ENCODE measurements around the gene UNC13D. TPM values are rescaled to one million over a fixed set of nuclear protein-coding genes. Genes with fewer than 3 reads are reported as not detected.
"Not testable (repeated sequence)": the region's sequence is repeated elsewhere in the genome, so short reads cannot be mapped to it uniquely, and the experiment has no call there.

UNC13D gene
- total RNA-seq, 2 experiments from 2014 or later = 212 to 218 TPM

GRCh38 chr17:75815399-75815798 is 28.8 kb downstream of the UNC13D start:
- Mint-ChIP-seq H3K27ac (no peak overlapping the region), H3K4me1 (no peaks in the 10 kb centered on the region), H3K4me3 (no peak overlapping the region), H3K36me3 (peaks cover 8% of the 10 kb centered on the region), H3K27me3 (no peaks in the 10 kb centered on the region), H3K9me3 (ENCODE audit: low read depth) (no peaks in the 10 kb centered on the region)
- DNase-seq = no peak
- no peak for ATAC-seq
- CTCF ChIA-PET = interaction anchor here (0.7 to 1.4 kb wide), 4 partner anchors 12 to 50 kb away, joined by 3 to 5 read pairs (median 4); partner anchors contain the start of gene GALK1

GRCh38 chr17:75814900-75815373 is 29.3 kb downstream of the UNC13D start:
- Mint-ChIP-seq H3K9me3 (ENCODE audit: low read depth) (no peaks in the 10 kb centered on the region), H3K4me1 (no peaks in the 10 kb centered on the region), H3K27ac (no peak overlapping the region), H3K4me3 (no peak overlapping the region), H3K36me3 (peaks cover 8% of the 10 kb centered on the region), H3K27me3 (no peaks in the 10 kb centered on the region)
- CTCF ChIA-PET = interaction anchor here (0.7 to 1.4 kb wide), 5 partner anchors 11 to 62 kb away, joined by 3 to 5 read pairs (median 4); partner anchors contain the start of gene GALK1
- ATAC-seq (no peak), DNase-seq (no peak)

GRCh38 chr17:75814021-75814395 is 30.2 kb downstream of the UNC13D start:
- Mint-ChIP-seq H3K27ac (no peak overlapping the region), H3K9me3 (ENCODE audit: low read depth) (no peaks in the 10 kb centered on the region)
- CTCF ChIA-PET = interaction anchor here (0.7 to 1.3 kb wide), 5 partner anchors 13 to 64 kb away, joined by 3 to 5 read pairs (median 4); no protein-coding TSS in a partner anchor

GRCh38 chr17:75813081-75814020 is 30.9 kb downstream of the UNC13D start:
- DNase-seq (no peak), ATAC-seq (no peak)
- peaks cover 1% of the 10 kb centered on the region for H3K36me3 Mint-ChIP-seq
- CTCF ChIA-PET = interaction anchor here (0.7 to 1.3 kb wide), 4 partner anchors 14 to 63 kb away, joined by 3 to 4 read pairs (median 3); no protein-coding TSS in a partner anchor
- H3K4me1 Mint-ChIP-seq = no peaks in the 10 kb centered on the region
- H3K27ac Mint-ChIP-seq = no peak overlapping the region
- H3K9me3 Mint-ChIP-seq (ENCODE audit: low read depth) = no peaks in the 10 kb centered on the region
- no peaks in the 10 kb centered on the region for H3K27me3 Mint-ChIP-seq
- H3K4me3 Mint-ChIP-seq = no peak overlapping the region

More at GRCh38 chr17:75814021-75814395, 30.2 kb downstream of the UNC13D start:
- Mint-ChIP-seq H3K36me3 (peaks cover 4% of the 10 kb centered on the region), H3K27me3 (no peaks in the 10 kb centered on the region), H3K4me1 (no peaks in the 10 kb centered on the region), H3K4me3 (no peak overlapping the region)
- ATAC-seq = no peak
- DNase-seq = no peak

GRCh38 chr17:75812096-75813013 is 31.8 kb downstream of the UNC13D start:
- CTCF ChIA-PET = interaction anchor here (1.0 to 1.3 kb wide), 2 partner anchors 15 to 20 kb away, joined by 3 read pairs; no protein-coding TSS in a partner anchor
- Mint-ChIP-seq H3K4me1 (no peaks in the 10 kb centered on the region), H3K4me3 (no peak overlapping the region), H3K9me3 (ENCODE audit: low read depth) (no peaks in the 10 kb centered on the region), H3K27ac (no peak overlapping the region), H3K36me3 (peaks cover 1% of the 10 kb centered on the region), H3K27me3 (no peaks in the 10 kb centered on the region)
- no peak for DNase-seq
- no peak for ATAC-seq

- H3K4me3 Mint-ChIP-seq = no peak overlapping the region
- H3K4me1 Mint-ChIP-seq = no peaks in the 10 kb centered on the region
- ATAC-seq (no peak), DNase-seq (no peak)
- no peaks in the 10 kb centered on the region for H3K9me3 Mint-ChIP-seq (ENCODE audit: low read depth)
- no peak overlapping the region for H3K27ac Mint-ChIP-seq
- no peaks in the 10 kb centered on the region for H3K27me3 Mint-ChIP-seq
- CTCF ChIA-PET = no interaction called here
- peaks cover 1% of the 10 kb centered on the region for H3K36me3 Mint-ChIP-seq
Observed at GRCh38 chr17:75811174-75811573, 33.0 kb downstream of the UNC13D start.

- CTCF ChIA-PET = interaction anchor here (0.6 kb wide), 1 partner anchor 299 kb away, joined by 3 read pairs; no protein-coding TSS in a partner anchor
Observed at GRCh38 chr17:75810756-75811155, 33.4 kb downstream of the UNC13D start.

GRCh38 chr17:75810216-75810615 is 34.0 kb downstream of the UNC13D start:
- H3K9me3 Mint-ChIP-seq (ENCODE audit: low read depth) = no peaks in the 10 kb centered on the region
- no peak for DNase-seq
- no peaks in the 10 kb centered on the region for H3K27me3 Mint-ChIP-seq
- H3K27ac Mint-ChIP-seq = no peak overlapping the region
- no peak for ATAC-seq
- CTCF ChIA-PET = interaction anchor here (0.6 kb wide), 1 partner anchor 299 kb away, joined by 3 read pairs; no protein-coding TSS in a partner anchor
- peaks cover 1% of the 10 kb centered on the region for H3K36me3 Mint-ChIP-seq
- no peaks in the 10 kb centered on the region for H3K4me1 Mint-ChIP-seq
- H3K4me3 Mint-ChIP-seq = no peak overlapping the region

More at GRCh38 chr17:75810756-75811155, 33.4 kb downstream of the UNC13D start:
- H3K9me3 Mint-ChIP-seq (ENCODE audit: low read depth); H3K4me3 Mint-ChIP-seq; H3K36me3 Mint-ChIP-seq; ATAC-seq; H3K27ac Mint-ChIP-seq; H3K4me1 Mint-ChIP-seq; DNase-seq; H3K27me3 Mint-ChIP-seq: not testable (repeated sequence)

- Mint-ChIP-seq H3K9me3 (ENCODE audit: low read depth) (no peaks in the 10 kb centered on the region), H3K36me3 (peaks cover 1% of the 10 kb centered on the region), H3K4me1 (no peaks in the 10 kb centered on the region), H3K4me3 (no peak overlapping the region), H3K27ac (no peak overlapping the region), H3K27me3 (no peaks in the 10 kb centered on the region)
- CTCF ChIA-PET = no interaction called here
- DNase-seq = no peak
- no peak for ATAC-seq
Observed at GRCh38 chr17:75809631-75810111, 34.5 kb downstream of the UNC13D start.

- Mint-ChIP-seq H3K4me3 (no peak overlapping the region), H3K9me3 (ENCODE audit: low read depth) (no peaks in the 10 kb centered on the region), H3K27me3 (no peaks in the 10 kb centered on the region), H3K36me3 (no peaks in the 10 kb centered on the region), H3K4me1 (peaks cover 1% of the 10 kb centered on the region), H3K27ac (no peak overlapping the region)
- ATAC-seq (no peak), DNase-seq (no peak)
- CTCF ChIA-PET = interaction anchor here (1.4 kb wide), 1 partner anchor 31 kb away, joined by 3 read pairs; no protein-coding TSS in a partner anchor
Observed at GRCh38 chr17:75808905-75809621, 35.1 kb downstream of the UNC13D start.

- Mint-ChIP-seq H3K4me1 (peaks cover 6% of the 10 kb centered on the region), H3K4me3 (no peak overlapping the region), H3K36me3 (no peaks in the 10 kb centered on the region), H3K27me3 (no peaks in the 10 kb centered on the region), H3K9me3 (ENCODE audit: low read depth) (no peaks in the 10 kb centered on the region), H3K27ac (peak overlapping the region; percentile 72)
- CTCF ChIA-PET = interaction anchor here (1.4 kb wide), 1 partner anchor 31 kb away, joined by 3 read pairs; no protein-coding TSS in a partner anchor
- DNase-seq = no peak
- ATAC-seq = no peak
Observed at GRCh38 chr17:75808549-75808904, 35.7 kb downstream of the UNC13D start.

- Mint-ChIP-seq H3K27me3 (no peaks in the 10 kb centered on the region), H3K9me3 (ENCODE audit: low read depth) (no peaks in the 10 kb centered on the region), H3K4me3 (no peak overlapping the region), H3K4me1 (peaks cover 11% of the 10 kb centered on the region), H3K36me3 (no peaks in the 10 kb centered on the region), H3K27ac (no peak overlapping the region)
- ATAC-seq (no peak), DNase-seq (no peak)
- CTCF ChIA-PET = interaction anchor here (1.4 kb wide), 2 partner anchors 12 to 30 kb away, joined by 3 read pairs; no protein-coding TSS in a partner anchor
Observed at GRCh38 chr17:75807861-75808260, 36.3 kb downstream of the UNC13D start.

All from activated CD8-positive, alpha-beta memory T cell treated with anti-CD3 and anti-CD28 coated beads, Interleukin-2, amount 10 ng/mL, durations not matched to agents 7 days and 5 days (primary cell).